HL-60 (cell line): ENCODE data around the gene SPEF1.

Experiments
- CTCF ChIP-seq: IDR thresholded peaks from one replicate; pipeline ENCODE4 v1.5.1; 2011; ENCODE audit warnings: low read length, control low read depth, inconsistent platforms; ENCODE audit not compliant: insufficient read depth
- GABPA ChIP-seq: IDR thresholded peaks from 2 replicates; pipeline ENCODE4 v1.6.1; 2012; ENCODE audit warnings: low read depth
- POLR2AphosphoS5 ChIP-seq: IDR thresholded peaks from 2 replicates; pipeline ENCODE4 v1.6.1; 2012; ENCODE audit warnings: low read depth
- REST ChIP-seq: IDR thresholded peaks from 2 replicates; pipeline ENCODE4 v1.6.1; 2012; ENCODE audit warnings: low read depth; ENCODE audit not compliant: insufficient replicate concordance
- SPI1 ChIP-seq: IDR thresholded peaks from 2 replicates; pipeline ENCODE4 v1.6.1; 2012; ENCODE audit warnings: low read depth, mild to moderate bottlenecking, borderline replicate concordance

GRCh38 chr20:3800256-3800877, 19.1 kb upstream of the SPEF1 start:
- TF ChIP-seq POLR2AphosphoS5 (no peak), CTCF (no peak), SPI1 (no peak), REST (no peak), GABPA (no peak)
